NCI-H1105 treated with DMSO at 0.1 percent for 48 hours (cell line): ENCODE measurements around the gene MYBPC1.
"Not testable (repeated sequence)": the region's sequence is repeated elsewhere in the genome, so short reads cannot be mapped to it uniquely, and the experiment has no call there.

Experiments used
- DNase-seq: peaks from one replicate; lab custom pipeline; 2025; lab: John Stamatoyannopoulos, UW

Gene MYBPC1

DNA sequence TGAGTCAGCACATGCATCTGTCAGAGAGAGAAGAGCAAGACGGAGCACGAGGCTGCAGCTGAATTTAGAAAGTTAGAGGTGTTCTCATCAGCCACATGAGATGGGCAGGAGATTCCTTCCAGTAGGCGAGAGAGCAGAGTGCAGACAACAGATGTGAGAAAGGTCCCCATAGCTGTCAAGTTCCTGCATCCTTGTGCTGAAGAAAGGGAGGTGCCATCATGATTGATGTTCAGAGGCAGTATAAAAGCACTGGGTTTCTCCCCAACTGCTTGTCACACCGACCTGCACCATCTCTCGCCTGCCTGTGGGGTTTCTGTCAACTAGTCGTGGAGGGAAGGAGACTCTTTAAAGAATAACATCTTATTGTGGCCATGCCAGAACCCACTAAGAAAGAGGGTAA lies at the start of gene MYBPC1:
Gene MYBPC1 (plus strand): TSS at position 272 of the 400 bp plus-strand sequence. CDS start 100 bp downstream, at position 372.
- DNase-seq = no peak

GRCh38 chr12:101551362-101552114 lies 43.2 kb upstream of the MYBPC1 start:
- DNase-seq = no peak

DNA sequence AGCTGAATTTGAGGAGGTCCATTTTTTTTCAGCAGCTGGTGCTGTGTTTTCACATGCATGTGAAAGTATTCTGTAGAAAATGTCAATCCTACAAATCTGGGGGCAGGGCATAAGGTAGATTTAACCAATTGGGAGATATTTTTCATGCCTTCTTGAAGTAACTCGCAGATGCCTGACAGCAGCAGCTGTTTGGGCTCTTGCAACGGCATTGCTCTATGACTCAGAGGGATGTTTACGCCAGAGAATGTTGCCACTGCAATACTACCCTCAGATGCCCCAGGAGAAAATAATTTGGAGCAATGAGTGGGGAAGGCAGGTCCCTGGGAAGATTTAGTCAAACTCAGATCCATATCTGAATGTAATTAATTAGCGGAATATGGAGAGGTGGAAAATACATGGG lies 42.5 kb upstream of the MYBPC1 start:
- DNase-seq = no peak

GRCh38 chr12:101557094-101557493 lies 37.7 kb upstream of the MYBPC1 start:
- DNase-seq = no peak

DNA sequence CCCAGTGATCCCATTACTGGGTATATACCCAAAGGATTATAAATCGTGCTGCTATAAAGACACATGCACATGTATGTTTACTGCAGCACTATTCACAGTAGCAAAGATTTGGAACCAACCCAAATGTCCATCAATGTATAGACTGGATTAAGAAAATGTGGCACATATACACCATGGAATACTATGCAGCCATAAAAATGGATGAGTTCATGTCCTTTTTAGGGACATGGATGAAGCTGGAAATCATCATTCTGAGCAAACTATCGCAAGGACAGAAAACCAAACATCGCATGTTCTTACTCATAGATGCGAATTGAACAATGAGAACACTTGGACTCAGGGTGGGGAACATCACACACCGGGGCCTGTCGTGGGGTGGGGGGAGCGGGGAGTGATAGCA lies 36.0 kb upstream of the MYBPC1 start:
- DNase-seq = not testable (repeated sequence)

- DNase-seq = no peak
Observed at GRCh38 chr12:101563212-101563611, 31.6 kb upstream of the MYBPC1 start.

- DNase-seq = no peak
Observed at GRCh38 chr12:101564912-101565311, 29.9 kb upstream of the MYBPC1 start.

DNA sequence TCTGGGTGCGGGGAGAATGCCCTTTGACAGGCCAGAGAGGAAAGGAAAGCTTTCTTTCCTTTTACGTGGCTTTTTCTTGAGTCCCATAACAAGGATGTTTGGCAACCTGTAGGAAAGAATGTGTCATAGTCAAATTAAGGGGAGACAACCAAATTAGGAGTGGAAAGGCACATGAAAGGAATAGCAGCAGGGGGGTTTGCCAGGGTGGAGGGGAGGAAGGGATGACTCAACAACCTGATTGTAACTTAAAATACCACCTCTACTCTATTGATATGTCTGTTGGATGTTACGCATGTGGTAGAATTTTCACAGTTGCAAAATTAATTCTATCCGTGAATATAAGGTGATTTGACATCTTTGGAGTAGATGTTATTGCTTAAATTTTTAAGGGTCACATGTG lies 28.5 kb upstream of the MYBPC1 start:
- DNase-seq = no peak

- no peak for DNase-seq
Observed at GRCh38 chr12:101567918-101568317, 26.9 kb upstream of the MYBPC1 start.

GRCh38 chr12:101570047-101570446 lies 24.7 kb upstream of the MYBPC1 start:
- peak; percentile 23 for DNase-seq

DNA sequence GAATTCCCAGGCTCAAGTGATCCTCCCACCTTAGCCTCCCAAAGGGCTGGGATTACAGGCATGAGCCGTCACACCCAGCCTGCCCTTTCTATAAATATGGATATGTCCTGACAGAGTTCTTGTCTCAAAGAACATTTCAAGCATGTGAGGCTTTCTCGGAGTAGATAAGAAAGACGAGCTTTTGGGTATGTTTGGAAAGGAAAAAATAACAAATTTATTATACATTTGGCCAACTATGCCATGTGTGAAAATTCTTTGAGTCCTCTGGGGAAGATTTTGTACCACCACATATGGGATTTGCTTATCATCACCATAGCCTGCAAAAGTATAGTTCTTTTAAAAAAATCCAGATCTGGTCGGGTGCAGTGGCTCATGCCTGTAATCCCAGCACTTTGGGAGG lies 23.7 kb upstream of the MYBPC1 start:
- no peak for DNase-seq

DNA sequence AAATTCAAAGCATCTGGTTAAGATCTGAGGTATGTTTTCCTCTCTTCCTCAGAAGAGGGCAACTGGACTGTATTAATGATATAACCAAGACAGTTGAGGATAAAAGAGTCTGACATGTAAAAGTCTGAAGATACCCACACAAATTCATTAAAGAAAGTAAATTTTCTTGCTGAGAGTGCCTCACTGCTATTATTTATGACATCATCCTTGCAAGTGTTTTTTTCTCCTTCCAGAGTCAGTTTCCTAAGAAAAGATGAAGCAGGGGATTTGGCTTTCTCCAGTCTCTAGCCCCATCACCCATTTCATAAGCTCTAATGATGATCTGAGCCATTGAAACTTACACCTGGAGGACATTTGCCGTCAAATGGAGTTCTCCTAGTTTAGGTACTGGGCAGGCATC lies 21.0 kb upstream of the MYBPC1 start:
- DNase-seq = no peak

DNA sequence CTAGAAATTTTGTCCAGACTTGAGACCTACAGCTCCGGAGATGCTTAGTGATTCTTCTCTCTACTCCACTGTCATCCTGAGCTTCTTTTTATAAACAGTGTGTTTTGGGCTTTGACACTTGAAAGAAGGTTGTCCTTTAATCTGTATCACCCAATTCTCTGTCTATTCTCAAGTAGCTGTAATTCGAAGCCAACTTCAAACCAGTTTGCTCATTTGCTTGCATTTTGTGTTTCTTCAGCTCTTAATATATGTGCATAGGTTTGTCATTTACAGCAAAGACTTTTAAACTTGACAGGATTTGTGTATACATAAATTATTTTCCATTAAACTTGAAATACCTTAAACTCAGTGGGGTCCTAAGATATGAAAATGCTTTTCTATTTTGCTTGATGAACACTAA lies 16.4 kb upstream of the MYBPC1 start:
- no peak for DNase-seq

DNA sequence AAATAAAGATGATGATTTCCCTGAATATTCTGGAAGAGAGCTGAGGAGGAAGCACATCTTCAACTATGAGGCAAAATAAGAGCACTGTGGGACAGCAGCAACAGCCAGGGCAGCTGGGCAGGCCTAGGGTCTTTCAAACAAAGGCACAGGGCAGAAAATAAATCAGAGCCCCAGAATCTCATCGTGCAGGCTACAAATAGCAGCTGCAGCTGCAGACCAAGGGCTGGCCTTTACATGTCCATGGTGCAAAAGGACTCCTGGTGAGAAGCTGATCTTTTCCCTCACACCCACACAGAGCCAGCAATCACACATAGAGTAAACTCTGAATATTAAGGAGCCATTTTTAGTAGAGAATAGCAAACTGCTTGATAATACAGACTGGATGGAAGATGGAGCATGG lies 13.6 kb upstream of the MYBPC1 start:
- DNase-seq = no peak

DNA sequence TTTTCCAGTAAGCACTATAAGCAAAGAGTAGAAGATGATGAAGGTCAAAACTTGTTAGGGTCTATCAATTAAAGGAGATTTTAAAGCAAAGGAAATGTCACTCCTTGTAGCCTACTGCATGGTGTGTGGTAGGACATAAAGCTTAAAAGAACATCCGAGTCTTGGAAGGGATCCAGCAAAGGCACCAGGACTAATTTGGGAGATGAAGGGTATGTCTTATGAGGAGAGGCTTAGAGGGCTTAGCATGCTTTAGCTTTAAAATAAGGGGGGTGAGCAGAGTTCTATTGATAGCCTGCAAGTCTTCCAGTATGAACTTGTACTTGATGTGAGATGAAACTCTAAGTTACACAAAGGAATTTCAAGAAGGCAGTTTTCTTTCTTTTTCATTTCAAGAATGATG lies 11.8 kb upstream of the MYBPC1 start:
- DNase-seq = no peak

GRCh38 chr12:101590383-101590782 lies 4.4 kb upstream of the MYBPC1 start:
- no peak for DNase-seq

DNA sequence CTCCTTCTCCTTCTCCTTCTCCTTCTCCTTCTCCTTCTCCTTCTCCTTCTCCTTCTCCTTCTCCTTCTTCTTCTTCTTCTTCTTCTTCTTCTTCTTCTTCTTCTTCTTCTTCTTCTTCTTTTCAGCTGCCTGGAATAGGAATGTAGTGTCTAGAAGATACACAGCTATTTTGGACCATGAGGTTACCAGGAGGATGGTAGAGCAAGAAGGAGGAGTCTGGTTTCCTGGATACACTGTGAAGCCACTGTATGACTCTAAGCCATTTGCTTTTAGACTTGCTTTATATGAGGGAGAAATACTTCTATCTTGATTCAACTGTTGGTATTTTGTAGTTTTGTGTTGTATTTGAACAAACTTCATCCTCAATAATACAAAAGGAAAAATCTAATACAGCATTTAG lies 3.0 kb upstream of the MYBPC1 start:
- DNase-seq = no peak

GRCh38 chr12:101592448-101592847 lies 2.3 kb upstream of the MYBPC1 start:
- no peak for DNase-seq

DNA sequence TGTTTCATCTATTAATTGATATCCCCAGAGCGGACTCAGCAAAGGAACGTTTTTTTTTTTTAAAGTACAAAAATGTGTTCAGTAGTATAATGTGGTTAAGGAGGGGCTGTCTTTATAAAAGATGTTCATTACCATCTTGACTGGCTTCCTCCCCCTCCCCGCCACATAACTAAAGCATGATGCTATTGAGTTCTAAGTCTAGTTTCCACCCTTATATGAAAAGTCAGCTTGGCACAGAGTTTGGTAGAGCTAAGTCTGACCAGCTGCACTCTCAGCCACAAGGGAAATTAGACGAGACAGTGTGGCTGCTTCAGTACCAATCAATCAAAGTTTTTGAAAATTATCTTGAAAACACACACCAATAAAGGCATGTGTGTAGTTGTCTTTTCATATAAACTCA lies 1.9 kb upstream of the MYBPC1 start:
- no peak for DNase-seq

- no peak for DNase-seq
Observed at GRCh38 chr12:101596172-101596571, 1.4 kb downstream of the MYBPC1 start.

GRCh38 chr12:101597164-101597563 lies 2.4 kb downstream of the MYBPC1 start:
- no peak for DNase-seq

DNA sequence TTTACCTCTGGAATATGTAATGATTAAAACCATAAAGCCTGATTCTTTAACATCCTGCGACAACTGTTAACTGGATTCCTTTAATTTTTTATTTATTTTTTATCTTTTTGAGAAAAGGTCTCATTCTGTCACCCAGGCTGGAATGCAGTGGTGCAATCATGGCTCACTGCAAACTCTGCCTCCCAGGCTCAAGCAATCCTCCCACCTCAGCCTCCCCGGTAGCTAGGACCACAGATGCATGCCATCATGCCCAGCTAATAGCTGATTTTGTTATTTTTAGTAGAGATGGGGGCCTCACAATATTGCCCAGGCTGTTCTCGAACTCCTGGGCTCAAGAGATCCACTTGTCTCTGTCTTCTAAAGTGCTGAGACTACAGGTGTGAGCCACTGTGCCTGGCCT lies 3.7 kb downstream of the MYBPC1 start:
- DNase-seq = no peak

DNA sequence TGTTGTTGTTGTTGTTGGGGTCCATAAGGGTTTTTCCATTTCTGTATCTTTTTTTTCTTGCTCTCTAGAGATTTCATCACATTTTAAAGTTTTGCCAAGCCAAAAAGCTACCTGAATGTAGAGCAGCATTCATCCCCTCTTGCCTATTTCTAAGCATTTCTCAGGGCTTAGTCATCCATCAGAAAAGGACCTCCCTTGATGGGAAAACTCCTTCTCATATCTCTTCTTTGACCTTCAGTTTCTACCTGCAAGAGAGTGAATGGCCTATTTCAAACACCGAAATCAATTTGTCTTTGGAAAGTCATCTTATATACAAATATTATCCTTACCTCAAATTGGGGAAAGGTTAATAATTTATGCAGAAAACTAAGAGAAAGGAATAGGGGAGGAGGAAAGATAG lies 4.5 kb downstream of the MYBPC1 start:
- DNase-seq = no peak

GRCh38 chr12:101599771-101600484 lies 5.2 kb downstream of the MYBPC1 start:
- no peak for DNase-seq
